Panc1 (cell line): Measurements from ENCODE around the gene TOPBP1. TPM values are rescaled to one million over a fixed set of nuclear protein-coding genes. Genes with fewer than 3 reads are reported as not detected.
A peak's percentile ranks its signal among the peaks of the same experiment; 100 is the strongest.

Experiments
- ATAC-seq: fragments of 200-7000 bp; cut with Tn5 transposase; 2 replicates; pipeline ENCODE4 v1.9.1; 2020; ENCODE audit warnings: mild to moderate bottlenecking, moderate library complexity
- BruUV-seq: library from RNA; stranded (reverse); fragments of 400-500 nt; replicated peaks from 2 replicates; lab custom pipeline; 2021; lab: Mats Ljungman, UMichigan
- CTCF ChIA-PET: fragments of 300-600 bp; sonication (Branson Sonifier 250); formaldehyde crosslinking; loops from one replicate; lab custom pipeline; 2022; ENCODE audit warnings: antibody characterized with exemption; lab: Charles Lee
- POLR2A ChIA-PET: fragments of 300-600 bp; sonication (Branson Sonifier 250); formaldehyde crosslinking; loops from one replicate; lab custom pipeline; 2022; ENCODE audit warnings: antibody characterized with exemption; lab: Charles Lee
- DNase-seq: peaks from one replicate; pipeline ENCODE4 v3.0.0-alpha.2; 2010; ENCODE audit warnings: low read depth, low spot score
- H3K27ac ChIP-seq: 2 replicates; pipeline ENCODE4 v1.5.1; 2011; ENCODE audit warnings: mild to moderate bottlenecking, low read length, inconsistent platforms
- H3K27me3 ChIP-seq: fragments of 200-500 bp; sonication (Bioruptor generic); 2 replicates; pipeline ENCODE4 v1.6.0; 2014; ENCODE audit warnings: low read length, inconsistent platforms; ENCODE audit not compliant: control insufficient read depth, insufficient read depth
- H3K36me3 ChIP-seq: fragments of 200-500 bp; sonication (Bioruptor generic); 2 replicates; pipeline ENCODE4 v1.5.1; 2014; ENCODE audit warnings: inconsistent platforms, mild to moderate bottlenecking, low read length, moderate library complexity; ENCODE audit not compliant: control insufficient read depth, insufficient read depth
- H3K4me1 ChIP-seq: 2 replicates; pipeline ENCODE4 v1.5.1; 2011; ENCODE audit warnings: inconsistent platforms, mild to moderate bottlenecking, low read length, moderate library complexity; ENCODE audit not compliant: control insufficient read depth, insufficient read depth
- H3K4me3 ChIP-seq, 2 experiments: 2 replicates each; pipeline ENCODE4 v1.5.1; 2011 to 2012; ENCODE audit warnings: low read depth in 2 of 2, low read length in 2 of 2, mild to moderate bottlenecking in 2 of 2, inconsistent platforms in 1 of 2, moderate library complexity in 1 of 2
- H3K9me3 ChIP-seq: fragments of 200-500 bp; sonication (Bioruptor generic); 2 replicates; pipeline ENCODE4 v1.5.1; 2014; ENCODE audit warnings: low read depth, mild to moderate bottlenecking, inconsistent platforms, low read length, moderate library complexity; ENCODE audit not compliant: control insufficient read depth, insufficient read depth
- CTCF ChIP-seq: fragments of 450-650 bp; IDR thresholded peaks from 2 replicates; pipeline ENCODE4 v1.5.1; 2017; ENCODE audit warnings: mild to moderate bottlenecking
- POLR2AphosphoS5 ChIP-seq: IDR thresholded peaks from 2 replicates; pipeline ENCODE4 v1.6.1; 2012; ENCODE audit warnings: mild to moderate bottlenecking, low read depth, low read length, moderate library complexity
- REST ChIP-seq, 2 experiments: IDR thresholded peaks; 2 replicates each; pipeline ENCODE4 v1.6.1; 2011 to 2012; ENCODE audit warnings: low read depth in 2 of 2, control low read depth in 1 of 2, low read length in 1 of 2, mild to moderate bottlenecking in 1 of 2, moderate library complexity in 1 of 2; ENCODE audit not compliant: insufficient read depth in 1 of 2
- SIN3A ChIP-seq: IDR thresholded peaks from 2 replicates; pipeline ENCODE4 v1.6.1; 2012; ENCODE audit warnings: low read depth, mild to moderate bottlenecking, low read length, moderate library complexity, borderline replicate concordance; ENCODE audit not compliant: insufficient read depth
- TCF7L2 ChIP-seq: IDR thresholded peaks from 2 replicates; pipeline ENCODE4 v1.6.1; 2011; ENCODE audit warnings: mild to moderate bottlenecking, low read depth, low read length, inconsistent platforms
- in situ Hi-C: cut with HindIII; loops from 2 replicates; pipeline ENCODE4 v1.10.0; 2016; ENCODE audit warnings: low sequenced_read_pairs, low pct_unique_long_range_greater_than_20kb
- intact Hi-C: fragments of 100-400 bp; cut with micrococcal nuclease; formaldehyde crosslinking; loops from one replicate; pipeline ENCODE4 v1.10.0; 2022; ENCODE audit not compliant: unreplicated experiment
- total RNA-seq: library from RNA; stranded (reverse); gene quantifications from one replicate; pipeline ENCODE4 v1.2.1, GENCODE V29; 2021; ENCODE audit not compliant: unreplicated experiment

TOPBP1 gene
- total RNA-seq, 1 experiment from 2014 or later: 78.4 TPM

GRCh38 chr3:133593243-133593642 lies 68.5 kb downstream of the TOPBP1 start:
- H3K36me3 ChIP-seq: peaks cover 6% of the 10 kb centered on the region
- H3K27me3 ChIP-seq: no peaks in the 10 kb centered on the region
- H3K9me3 ChIP-seq: no peaks in the 10 kb centered on the region
- in situ Hi-C loops (no loop called here), intact Hi-C loops (loop anchor here (10.0 kb wide), 1 partner anchor 868 kb away; the partner anchor contains the start of gene NPHP3)
- no peak for ATAC-seq
- POLR2A ChIA-PET: interaction anchor here (0.6 kb wide), 1 partner anchor 13 kb away, joined by 23 read pairs; no protein-coding TSS in a partner anchor
- TF ChIP-seq CTCF: no peak
- TF ChIP-seq REST (IDR thresholded peaks at IDR 0.05; ENCODE audit: insufficient read depth in 1 of 2, low read depth in 2 of 2, low read length in 1 of 2): no peak
- no peak for TF ChIP-seq POLR2AphosphoS5
- TF ChIP-seq TCF7L2: no peak
- no peak for TF ChIP-seq SIN3A
- 0 out of 2 replicates have a peak overlapping the region, but pooled peaks have one; percentile 8 for H3K27ac ChIP-seq
- no peak for DNase-seq
- peaks cover 34% of the 10 kb centered on the region for H3K4me1 ChIP-seq
- H3K4me3 ChIP-seq: no peak overlapping the region
- BruUV-seq: no TSS peak
- CTCF ChIA-PET: no interaction called here

- BruUV-seq: no TSS peak
- in situ Hi-C loops (no loop called here), intact Hi-C loops (loop anchor here (10.0 kb wide), 1 partner anchor 868 kb away; the partner anchor contains the start of gene NPHP3)
- Histone ChIP-seq H3K9me3 (no peaks in the 10 kb centered on the region), H3K27me3 (no peaks in the 10 kb centered on the region), H3K4me3 (no peak overlapping the region), H3K4me1 (peaks cover 36% of the 10 kb centered on the region), H3K36me3 (peaks cover 10% of the 10 kb centered on the region), H3K27ac (no peak overlapping the region)
- ChIA-PET POLR2A (no interaction called here), CTCF (no interaction called here)
- TF ChIP-seq TCF7L2 (no peak), POLR2AphosphoS5 (no peak), SIN3A (no peak), CTCF (no peak), REST (IDR thresholded peaks at IDR 0.05; ENCODE audit: insufficient read depth in 1 of 2, low read depth in 2 of 2, low read length in 1 of 2) (no peak)
- DNase-seq (no peak), ATAC-seq (no peak)
Observed at GRCh38 chr3:133592843-133593242, 68.9 kb downstream of the TOPBP1 start.
